A204.1 (cell line): ENCODE measurements around the gene NEGR1.

Experiments
- FAIRE-seq: peaks from 2 replicates; lab custom pipeline; 2012; peaks lifted over from hg19 to GRCh38; lab: Jason Lieb, UNC

NEGR1 gene

DNA sequence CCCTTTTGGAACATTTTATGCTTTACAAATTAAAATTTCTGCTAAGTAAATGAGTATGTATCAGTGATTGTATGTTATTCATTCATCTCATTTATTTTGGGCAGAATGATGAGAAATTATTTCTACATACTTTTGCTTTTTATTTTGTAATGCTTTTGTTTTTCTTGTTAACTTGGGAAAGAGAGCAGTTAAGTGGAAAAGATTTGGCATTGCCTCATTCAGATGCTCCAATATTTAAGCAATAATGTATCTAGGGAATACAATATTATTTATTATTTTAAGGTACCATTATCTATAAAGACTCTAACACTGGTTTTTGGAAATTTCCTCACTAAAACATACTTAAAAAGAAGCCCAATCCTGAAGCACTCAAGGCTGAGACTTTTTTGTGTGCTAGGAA lies 431.8 kb downstream of the NEGR1 start:
- FAIRE-seq = no peak

DNA sequence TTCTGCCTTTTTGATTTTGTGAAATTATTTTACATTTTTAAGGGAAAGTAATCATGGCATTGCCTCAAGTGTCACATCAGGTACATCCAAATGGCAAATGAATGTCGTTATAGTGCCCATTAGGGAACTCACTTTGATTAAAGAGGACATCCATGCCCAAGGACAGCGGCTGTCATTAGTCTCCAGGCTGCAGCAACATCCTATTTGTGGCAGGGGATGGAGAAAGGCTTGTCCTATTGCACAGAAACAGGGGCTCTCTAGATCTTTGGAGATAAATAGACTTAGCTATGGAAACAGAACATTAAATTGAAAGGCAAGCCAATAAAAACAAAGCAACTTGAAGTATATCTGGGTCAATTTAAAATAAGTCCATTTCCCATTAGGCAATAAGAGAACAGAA lies 439.3 kb downstream of the NEGR1 start:
- no peak for FAIRE-seq

DNA sequence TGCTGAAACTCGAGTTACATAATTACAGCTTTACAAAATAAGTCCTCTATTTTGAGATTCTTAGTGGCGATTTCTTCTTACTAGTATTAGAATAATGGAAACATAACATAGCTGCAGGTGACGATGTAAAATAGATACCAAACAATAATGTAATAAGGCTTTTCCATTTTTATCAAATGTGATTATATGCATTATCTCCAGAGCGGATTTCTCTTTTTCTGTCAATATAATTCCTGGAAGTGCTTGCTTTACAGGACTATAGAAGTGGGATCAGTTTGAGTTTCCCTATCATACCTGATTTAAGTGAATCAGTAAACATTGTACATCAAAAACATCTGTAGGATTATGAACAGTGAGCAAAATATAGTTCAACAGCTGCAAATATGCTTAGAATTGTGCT lies 442.5 kb downstream of the NEGR1 start:
- FAIRE-seq = no peak

DNA sequence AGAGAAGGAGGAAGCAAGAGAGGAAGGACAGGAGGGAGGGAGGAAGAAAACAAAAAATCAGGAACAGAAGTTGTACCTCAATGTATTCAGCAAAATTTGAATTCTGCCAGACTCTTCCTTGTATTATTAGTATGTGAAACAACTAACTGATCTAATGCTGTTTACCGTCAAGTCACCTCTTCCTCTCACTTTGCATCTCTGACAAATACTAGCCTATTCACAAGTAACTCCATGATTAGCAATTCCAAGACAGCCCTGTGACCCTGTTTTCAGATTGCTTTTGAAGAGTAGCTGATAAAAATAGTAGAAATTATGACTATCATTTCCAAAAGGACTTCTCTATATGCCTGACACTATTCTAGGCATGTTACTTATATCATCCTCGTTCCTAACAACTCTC lies 445.4 kb downstream of the NEGR1 start:
- FAIRE-seq = no peak

DNA sequence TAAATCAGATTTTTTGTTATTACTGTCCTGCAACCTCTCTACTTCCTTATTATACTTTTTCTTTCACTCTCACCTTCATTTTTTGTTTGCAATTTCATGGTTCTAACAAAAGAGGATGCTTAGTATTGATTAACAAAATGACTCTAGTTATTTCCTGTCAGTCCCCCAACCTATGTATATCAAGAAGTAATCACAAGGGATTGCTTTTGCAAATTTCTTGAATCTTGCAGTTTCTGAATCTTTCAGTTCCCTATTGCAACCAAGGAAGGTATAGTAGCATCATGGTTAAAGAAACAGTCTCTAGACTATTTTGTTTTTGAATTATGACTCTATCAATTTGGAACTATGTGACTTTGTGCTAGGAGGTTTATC lies 446.9 kb downstream of the NEGR1 start:
- no peak for FAIRE-seq

DNA sequence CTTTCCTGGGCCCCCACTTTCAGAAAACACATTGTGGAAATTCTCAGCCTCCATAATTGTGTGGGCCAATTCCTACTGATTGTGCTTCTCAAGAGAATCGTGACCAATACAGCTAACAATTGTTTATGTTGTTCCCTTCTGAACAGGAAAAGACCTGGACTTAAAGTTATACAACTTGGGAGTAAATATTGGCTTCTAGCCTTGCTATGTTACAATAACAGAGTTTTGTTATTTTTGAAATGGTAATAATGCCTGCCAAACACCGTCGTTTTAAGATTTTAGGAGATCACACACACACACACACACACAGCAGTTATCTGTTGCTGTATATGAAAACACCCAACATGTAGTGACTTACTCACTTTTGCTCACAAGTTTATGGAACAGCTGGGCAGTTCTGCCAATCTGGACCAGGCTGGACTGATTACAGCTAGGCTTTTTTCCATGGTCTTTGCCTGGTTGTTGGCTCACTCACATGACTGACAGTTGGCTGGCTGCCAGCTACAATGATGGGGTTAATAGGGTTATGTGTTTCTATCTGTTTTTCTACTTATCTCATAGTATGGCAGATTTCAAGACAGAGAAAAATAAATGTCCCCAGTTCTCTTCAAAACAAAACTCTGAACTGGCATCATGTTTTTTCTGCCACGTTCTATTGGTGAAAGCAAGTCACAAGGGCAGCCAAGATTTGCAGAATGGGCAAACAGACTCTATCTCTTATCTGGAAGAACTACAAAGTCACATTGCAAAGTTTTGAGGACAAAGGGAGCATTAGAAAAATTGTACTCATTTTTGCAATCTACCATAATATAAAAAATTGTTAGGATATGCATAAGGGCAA lies 447.5 kb downstream of the NEGR1 start:
- no peak for FAIRE-seq

DNA sequence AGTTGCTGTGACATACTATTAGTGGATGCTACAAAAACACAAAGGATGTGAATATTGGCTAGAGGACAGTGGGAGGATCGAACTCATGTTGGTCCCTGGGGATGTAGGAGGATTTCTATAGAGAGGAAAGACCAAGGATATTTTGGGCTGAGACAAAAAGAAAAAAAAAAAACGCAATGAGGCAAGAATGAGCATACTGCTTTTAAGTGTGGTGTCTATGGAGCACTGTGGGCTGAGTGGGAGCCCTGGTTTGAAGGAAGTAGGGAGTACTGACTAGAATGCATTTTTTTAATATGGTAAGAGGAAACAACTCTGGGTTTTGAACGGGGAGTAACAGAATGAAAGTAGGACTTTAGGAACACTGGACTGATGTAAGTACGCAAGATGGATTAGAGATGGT lies 450.7 kb downstream of the NEGR1 start:
- FAIRE-seq = no peak

DNA sequence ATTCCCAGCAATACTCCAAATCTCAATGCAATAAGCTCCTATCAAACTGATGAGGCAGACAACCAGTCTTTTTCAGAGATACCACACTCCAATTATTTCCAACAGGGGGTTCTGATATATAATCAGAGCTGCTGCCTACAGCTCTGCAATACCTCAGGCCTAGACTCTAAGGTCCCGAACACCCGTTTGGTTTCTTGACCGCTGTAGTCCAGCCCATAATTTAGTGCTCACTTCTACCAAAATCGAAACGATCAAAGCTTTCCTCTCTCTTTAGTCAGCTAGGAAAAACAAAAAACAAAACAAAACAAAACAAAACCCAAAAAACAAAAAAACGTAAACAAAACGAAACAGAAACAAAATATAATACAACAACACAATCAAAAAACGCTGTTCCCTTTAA lies 453.0 kb downstream of the NEGR1 start:
- no peak for FAIRE-seq

DNA sequence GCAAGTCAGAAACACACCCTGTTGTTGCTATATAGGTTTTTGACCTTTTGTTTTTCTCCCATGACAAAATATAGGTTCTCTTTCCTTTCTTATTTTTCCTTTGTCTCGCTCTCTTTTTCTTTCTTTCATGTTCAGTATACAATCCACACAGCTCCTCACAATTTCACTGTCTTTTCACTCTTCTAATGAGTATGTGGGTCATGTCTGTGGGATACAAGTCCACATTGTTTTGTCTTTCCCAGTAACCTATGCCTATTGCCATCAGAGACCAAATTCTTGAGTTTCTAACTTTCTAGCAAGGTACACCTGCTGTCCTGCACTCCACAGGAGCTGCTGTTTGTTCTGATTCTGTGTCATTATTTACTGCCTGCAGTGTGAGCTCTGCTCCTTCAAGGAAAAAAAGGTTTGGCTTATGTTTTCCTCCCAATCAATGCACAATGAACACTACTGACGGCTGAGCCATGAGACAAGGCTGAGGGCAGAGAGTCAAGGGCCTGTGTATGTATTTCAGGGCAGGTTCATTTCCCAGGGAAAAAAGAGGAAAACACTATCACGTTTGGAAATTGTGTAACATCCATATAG lies 453.8 kb downstream of the NEGR1 start:
- FAIRE-seq = no peak

DNA sequence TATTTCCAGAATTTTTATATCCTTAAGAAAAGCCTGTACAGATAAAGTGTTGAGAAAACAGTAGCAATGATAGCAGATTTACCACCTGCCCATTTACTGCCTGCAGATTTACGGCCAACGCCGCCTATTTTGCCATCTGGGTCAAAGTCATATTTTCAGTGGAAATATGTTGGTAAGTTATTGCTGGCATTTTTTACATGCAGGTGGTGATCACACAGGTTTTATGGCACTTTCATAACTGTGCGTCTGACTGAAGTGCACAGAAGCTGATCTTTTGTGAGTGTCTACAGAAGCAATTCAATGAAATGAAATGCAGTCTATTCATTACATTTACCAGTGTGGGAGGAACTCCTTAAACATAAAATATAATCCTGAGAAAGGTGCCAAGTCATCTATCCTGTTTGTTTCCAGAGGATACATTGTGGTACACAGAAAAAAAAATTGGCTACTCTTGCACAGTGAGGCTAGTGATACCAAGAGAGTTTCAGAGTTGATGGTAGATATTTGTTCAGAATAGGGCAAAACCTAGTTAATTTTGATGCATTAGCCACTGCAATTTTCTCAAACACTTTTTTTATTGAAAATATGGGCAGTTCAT lies 458.5 kb downstream of the NEGR1 start:
- no peak for FAIRE-seq

DNA sequence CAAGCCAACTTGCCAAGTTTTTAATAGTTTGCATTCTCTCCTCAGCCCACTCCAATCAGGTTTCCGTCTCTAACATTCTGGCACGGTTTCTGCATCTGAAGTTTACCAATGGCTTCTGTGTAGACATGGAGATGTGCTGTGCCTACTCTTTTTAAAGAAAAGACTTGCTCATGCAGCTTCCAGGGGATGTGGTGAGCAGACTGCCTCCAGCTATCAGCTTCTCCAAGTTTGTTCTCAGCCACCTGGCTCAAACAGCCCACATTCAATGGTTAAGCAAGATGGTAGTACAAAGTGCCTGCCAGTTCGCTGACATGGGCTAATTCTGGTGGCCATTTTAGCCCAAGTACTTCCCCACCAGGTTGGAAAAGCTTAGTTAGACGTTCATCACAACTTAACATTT lies 465.3 kb downstream of the NEGR1 start:
- no peak for FAIRE-seq

DNA sequence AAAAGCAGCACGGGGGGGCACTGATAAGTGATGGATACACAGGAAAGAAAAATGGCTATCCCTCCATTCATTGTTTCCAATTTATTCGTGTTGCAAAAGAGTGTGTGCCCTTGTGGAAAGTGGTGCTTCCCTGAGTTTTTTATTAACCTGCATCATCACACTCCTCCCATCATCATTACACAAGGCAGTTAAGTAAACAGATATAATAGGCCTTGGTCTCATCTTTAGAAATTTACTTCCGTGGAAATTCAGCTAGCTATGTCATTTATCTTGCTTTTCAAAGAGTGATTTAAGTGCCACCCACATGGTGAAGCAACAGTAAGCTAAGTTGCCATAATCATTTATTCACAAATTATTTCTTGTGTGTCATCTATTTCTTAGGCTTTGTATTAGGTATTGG lies 473.3 kb downstream of the NEGR1 start:
- no peak for FAIRE-seq

DNA sequence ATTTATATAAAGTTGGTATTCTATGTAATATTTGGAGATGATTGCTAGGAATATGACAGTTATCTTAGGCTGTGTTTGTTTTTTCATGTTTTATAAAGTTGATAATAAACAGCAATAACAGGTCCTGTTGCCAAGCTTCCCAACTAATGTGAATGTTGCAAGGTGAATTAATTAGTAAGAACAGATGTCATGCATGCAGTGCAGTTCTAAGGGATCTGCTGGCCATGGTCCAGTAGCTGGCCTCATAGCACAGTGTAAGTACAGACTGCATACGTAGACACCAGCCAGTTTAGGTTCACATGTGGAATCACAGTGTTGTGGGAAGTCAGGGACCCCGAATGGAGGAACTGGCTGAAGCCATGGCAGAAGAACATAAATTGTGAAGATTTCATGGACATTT lies 478.2 kb downstream of the NEGR1 start:
- no peak for FAIRE-seq

DNA sequence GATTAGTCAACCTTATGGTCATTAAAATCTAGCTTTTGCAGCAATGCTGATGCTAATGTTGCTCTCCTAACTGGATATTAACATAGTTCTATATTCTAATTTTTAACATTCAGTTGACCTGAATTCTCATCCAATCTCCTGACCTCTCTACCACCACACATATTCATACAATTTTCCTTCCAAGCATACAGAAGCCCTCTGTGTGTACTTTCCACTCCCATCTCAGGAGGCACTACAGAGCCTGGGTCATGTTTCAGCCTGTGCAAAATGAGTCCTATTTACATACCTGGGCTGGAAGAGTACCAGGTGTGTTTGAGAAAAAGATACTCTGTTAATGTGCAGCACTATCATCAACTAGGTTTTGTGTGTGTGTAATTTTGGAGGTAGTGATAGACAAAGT lies 486.3 kb downstream of the NEGR1 start:
- FAIRE-seq = no peak

DNA sequence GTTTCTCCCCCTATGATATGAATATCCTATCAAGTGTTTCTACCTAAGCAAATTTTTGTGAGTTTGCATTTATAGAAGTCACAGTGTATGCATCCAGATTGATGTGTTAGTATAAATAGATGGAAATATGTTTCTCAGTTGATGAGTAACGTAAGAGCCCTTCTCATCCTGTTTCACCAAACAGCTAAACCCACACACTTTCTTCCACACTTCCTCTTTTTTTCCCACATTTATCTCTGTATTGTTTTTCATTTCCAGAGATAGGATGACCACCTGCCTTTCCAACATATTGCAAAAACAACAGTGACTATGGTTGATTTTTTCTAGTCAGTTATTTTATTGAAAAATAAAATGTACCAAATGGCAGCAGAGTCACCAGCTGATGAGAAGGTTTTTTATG lies 490.1 kb downstream of the NEGR1 start:
- no peak for FAIRE-seq

DNA sequence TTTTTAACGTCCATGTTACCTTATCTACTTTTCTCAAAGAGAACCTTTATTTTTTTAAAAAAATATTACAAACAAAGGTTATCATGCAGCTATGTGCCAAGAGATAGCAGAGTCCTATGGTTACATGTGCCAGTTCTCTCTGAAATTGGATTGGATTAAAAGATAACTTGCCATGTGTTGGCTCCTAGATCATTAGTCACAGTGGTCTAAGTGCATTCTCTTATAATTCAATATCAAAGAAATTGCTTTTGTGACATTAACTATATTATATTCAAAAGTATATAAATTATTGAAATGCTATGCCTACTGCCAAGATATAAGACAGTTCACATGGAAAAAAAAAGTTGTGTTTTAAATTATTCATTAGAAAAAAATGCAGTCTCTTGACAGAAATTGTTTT lies 494.2 kb downstream of the NEGR1 start:
- FAIRE-seq = no peak

DNA sequence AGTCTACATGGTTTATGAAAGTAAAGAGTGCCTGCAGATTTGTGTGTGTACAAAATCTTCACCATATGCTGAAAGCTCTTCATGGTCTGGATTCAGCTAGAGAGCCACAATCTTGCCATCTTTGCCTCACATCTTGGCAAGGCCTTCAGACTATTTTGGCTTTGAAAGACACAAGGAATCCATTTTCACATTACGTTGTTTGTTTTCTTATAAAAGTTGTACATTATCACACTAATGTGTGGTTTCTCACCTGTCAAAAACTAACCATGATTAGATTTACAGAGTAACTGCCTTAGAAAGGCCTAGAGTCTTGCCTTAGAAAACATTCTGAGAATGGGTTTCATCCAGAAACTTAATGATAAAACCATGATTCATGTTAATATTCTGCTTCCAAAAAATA lies 494.6 kb downstream of the NEGR1 start:
- no peak for FAIRE-seq

DNA sequence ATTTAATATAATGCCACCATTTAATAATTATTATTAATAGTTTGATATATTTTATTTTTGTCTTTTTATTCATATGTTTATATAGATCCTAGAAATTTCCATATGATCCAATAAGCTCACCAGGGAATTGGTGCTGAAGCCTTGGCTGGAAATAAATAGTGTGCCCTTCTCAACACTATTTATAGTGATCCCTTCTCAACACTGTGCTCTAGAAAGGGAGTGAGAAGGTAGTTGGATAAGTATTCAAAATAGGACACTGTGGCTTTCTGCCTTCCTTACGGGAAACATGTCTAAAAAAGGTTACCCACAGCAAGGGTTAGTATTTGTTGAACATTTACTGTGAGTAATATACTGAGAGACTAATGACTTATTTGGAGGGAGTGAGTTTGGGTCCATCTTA lies 496.1 kb downstream of the NEGR1 start:
- FAIRE-seq = no peak

DNA sequence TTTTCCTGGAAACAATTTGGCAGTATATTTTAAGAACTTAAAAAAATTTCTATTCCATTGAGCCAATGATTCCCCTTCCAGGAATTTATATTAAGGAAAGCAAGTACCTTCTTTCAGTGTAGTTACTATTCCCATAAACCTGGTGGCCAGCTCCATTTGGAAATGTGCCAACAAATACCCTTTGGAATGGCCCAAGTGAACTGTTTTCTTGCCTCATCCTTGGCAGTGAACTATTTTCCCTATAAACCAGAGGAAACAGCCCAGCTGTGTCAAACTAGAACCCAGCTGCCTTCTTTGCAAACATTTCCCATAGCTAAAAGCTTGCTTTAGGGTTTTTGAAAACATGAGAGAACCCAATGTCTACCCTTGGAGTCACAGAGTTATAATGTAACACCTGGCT lies 496.9 kb downstream of the NEGR1 start:
- FAIRE-seq = no peak

DNA sequence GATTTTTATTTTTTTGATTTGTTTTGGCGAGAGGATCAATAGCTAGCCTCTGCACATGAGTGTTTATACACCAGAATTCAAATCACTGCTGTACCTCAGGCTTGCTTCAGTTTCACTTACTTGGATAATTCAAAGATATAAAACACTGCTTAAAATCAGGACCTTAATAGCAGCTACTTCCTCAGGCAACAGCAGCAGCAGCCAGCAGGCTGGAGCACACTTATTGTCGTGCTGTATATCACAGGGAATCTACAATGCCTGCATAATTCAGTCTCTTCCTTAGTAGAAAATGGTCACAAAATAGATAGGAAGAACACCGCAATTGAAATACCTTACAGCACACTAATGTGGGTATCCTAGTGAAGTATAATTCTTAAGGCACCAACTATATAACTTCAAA lies 497.3 kb downstream of the NEGR1 start:
- no peak for FAIRE-seq

DNA sequence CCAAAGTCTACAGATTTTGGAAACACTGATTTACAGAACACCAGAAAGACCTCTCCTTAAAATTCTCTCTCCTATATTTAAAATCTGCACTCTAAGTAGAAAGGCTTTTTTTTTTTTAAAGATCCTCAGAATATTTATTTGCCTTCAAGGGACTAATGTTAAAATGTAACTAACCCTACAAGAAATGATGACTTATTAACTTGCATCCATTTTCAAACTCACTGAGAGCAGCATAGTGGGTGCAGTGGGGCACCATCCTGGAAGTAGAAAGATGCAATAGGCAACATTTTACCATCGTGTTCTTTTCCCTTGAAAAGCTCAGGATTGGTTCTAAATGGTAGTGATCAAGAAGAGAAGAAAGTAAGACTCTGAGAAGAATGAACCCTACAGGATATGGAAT lies 498.1 kb downstream of the NEGR1 start:
- FAIRE-seq = no peak

DNA sequence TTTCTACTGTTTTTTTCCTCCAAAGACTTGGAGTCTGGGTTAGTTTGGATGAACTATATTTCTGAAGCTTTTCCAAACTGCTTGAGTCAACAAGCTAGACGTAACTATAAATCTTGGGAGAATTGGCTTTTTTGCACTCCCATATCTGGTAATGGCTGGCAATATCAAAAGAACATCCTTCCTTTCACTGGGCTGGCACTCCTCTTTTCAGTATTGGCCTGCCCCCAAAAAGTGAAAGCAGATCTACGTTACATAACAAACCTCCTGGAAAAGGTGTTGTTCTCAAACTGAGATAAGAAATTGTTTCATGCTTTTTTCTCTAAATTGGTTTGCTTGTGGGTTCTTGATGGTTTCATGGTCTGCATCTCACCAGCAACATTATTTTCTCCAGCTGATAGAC lies 499.3 kb downstream of the NEGR1 start:
- FAIRE-seq = no peak

DNA sequence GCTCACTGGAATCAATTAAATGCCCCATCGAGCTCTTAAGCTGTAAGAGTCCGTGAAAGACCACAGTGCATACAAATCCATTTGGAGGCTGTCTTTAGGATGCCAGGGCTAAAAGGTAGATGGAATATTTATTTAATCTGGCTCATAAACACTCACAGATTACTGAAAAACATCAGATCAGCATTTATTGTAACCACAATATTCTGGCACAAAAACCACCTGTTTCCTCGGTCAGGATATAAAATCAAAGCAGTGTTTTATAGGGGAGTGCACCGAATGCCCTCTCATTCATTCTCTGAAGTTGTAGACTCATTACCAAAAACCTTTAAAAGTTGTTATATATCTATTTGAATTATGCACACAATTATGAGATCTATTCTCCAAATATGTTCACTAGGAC lies 500.9 kb downstream of the NEGR1 start:
- FAIRE-seq = no peak

DNA sequence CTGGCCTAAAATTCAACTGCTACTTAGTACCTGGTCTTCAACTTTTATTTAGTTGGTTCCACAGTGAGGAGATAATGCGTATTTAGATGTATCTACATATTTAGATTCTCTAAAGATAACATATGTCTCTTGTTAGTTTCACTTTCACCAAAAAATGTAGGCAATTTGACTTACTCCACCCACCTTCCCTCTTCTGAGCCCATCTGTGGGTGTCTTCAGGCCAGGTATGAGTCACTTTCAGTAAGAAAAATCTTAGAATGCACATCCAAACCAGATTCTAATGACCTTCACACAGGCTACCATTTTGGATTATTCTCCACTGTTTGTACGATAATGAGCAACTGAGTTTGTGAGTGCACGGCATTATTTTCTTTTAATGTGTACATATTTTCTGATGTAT lies 501.7 kb downstream of the NEGR1 start:
- no peak for FAIRE-seq
